IPS-18a (cell line): Measurements from ENCODE around the gene ANKRD18A.

Experiments
- H3K27ac ChIP-seq: one replicate; pipeline ENCODE4 v1.5.1; 2013; ENCODE audit warnings: low read length
- H3K27me3 ChIP-seq: one replicate; pipeline ENCODE4 v1.6.1; 2013; ENCODE audit warnings: mild to moderate bottlenecking, low read length; ENCODE audit not compliant: control insufficient read depth, insufficient read depth
- H3K36me3 ChIP-seq: one replicate; pipeline ENCODE4 v1.6.1; 2013; ENCODE audit warnings: low read depth, low read length; ENCODE audit not compliant: control insufficient read depth
- H3K4me1 ChIP-seq: one replicate; pipeline ENCODE4 v1.6.1; 2013; ENCODE audit warnings: low read depth, low read length; ENCODE audit not compliant: control insufficient read depth
- H3K4me3 ChIP-seq: one replicate; pipeline ENCODE4 v1.5.1; 2013; ENCODE audit warnings: low read length
- H3K9ac ChIP-seq: one replicate; pipeline ENCODE4 v1.6.1; 2013; ENCODE audit warnings: mild to moderate bottlenecking, low read length, moderate library complexity
- H3K9me3 ChIP-seq: one replicate; pipeline ENCODE4 v1.6.1; 2013; ENCODE audit warnings: low read depth, low read length; ENCODE audit not compliant: control insufficient read depth

ANKRD18A gene

DNA sequence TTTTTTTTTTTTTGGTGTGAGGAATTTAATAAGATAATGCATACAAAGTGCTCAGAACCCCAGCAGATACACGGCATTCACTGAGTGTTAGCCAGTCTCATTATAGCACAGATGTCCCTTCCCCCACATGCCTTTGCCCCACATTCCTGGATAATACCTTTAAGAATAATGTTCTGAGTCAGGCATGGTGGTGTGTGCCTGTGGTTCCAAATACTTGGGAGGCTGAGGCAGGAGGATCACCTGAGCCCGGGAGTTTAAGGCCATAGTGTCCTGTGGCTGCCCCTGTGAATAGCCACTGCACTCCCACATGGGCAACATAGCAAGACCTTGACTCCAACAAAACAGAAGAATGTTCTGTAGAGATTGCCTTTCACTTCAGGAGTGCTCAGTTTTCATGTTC, 24.2 kb upstream of the ANKRD18A start:
- peaks cover 12% of the 10 kb centered on the region for H3K4me1 ChIP-seq
- no peaks in the 10 kb centered on the region for H3K9me3 ChIP-seq
- H3K9ac ChIP-seq: no peak overlapping the region
- H3K27ac ChIP-seq: no peak overlapping the region
- H3K36me3 ChIP-seq: no peaks in the 10 kb centered on the region
- H3K4me3 ChIP-seq: no peak overlapping the region
- H3K27me3 ChIP-seq: no peaks in the 10 kb centered on the region

DNA sequence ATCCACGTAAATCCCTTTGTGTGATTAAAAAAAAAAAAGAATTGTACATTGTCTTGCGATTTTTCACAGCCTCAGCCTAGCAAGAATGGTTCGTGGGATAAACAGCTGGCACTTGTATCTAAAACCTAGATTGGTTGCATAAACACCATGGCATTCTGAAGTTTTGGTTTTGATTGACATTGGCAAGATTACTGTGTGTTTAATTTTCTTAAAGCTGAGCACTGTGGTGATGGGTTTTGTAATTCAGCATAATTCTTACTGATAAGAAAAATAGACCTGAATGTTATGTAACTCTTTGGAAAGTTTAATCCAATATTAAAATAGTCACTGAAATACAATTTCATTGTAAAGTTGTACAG, 23.4 kb upstream of the ANKRD18A start:
- Histone ChIP-seq H3K9ac (no peak overlapping the region), H3K4me3 (no peak overlapping the region), H3K9me3 (no peaks in the 10 kb centered on the region), H3K36me3 (no peaks in the 10 kb centered on the region), H3K27me3 (no peaks in the 10 kb centered on the region), H3K4me1 (peaks cover 12% of the 10 kb centered on the region), H3K27ac (no peak overlapping the region)

DNA sequence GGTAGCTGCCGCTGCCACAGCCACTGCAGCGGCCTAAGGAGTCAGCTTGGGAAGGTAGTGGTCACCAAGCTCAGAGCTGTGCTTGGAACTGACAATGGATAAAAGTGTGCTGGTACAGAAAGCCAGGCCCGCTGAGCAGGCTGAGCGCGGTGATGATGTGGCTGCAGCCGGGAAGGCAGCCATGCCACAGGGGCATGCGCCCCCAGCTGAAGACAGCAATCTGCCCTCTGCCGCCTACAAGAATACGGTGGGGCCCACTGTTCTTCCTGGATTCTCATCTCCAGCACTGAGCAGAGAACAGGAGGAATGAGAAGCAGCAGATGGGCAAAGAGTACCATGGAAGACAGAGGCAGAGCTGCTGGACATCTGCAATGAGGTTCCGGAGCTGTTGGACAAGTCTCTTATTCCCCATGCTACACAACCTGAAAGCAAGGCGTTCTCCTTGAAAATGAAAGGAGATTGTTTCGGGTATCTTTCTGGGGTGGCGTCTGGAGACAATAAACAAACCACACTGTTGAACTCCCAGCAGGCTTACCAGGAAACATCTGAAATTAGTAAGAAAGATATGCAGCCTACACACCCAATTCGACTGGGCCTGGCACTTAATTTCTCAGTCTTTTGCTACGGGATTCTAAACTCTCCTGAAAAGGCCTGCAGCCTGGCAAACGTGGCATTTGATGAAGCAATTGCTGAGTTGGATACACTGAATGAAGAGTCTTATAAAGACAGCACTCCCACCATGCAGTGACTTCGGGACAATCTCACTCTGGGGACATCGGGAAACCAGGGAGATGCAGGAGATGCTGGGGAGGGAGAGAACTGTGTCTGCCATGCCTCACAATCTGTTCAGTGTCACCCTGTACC, 22.8 kb upstream of the ANKRD18A start:
- Histone ChIP-seq H3K27me3 (no peaks in the 10 kb centered on the region), H3K36me3 (no peaks in the 10 kb centered on the region), H3K4me1 (peaks cover 12% of the 10 kb centered on the region), H3K9me3 (no peaks in the 10 kb centered on the region), H3K4me3 (no peak overlapping the region), H3K27ac (no peak overlapping the region), H3K9ac (no peak overlapping the region)

DNA sequence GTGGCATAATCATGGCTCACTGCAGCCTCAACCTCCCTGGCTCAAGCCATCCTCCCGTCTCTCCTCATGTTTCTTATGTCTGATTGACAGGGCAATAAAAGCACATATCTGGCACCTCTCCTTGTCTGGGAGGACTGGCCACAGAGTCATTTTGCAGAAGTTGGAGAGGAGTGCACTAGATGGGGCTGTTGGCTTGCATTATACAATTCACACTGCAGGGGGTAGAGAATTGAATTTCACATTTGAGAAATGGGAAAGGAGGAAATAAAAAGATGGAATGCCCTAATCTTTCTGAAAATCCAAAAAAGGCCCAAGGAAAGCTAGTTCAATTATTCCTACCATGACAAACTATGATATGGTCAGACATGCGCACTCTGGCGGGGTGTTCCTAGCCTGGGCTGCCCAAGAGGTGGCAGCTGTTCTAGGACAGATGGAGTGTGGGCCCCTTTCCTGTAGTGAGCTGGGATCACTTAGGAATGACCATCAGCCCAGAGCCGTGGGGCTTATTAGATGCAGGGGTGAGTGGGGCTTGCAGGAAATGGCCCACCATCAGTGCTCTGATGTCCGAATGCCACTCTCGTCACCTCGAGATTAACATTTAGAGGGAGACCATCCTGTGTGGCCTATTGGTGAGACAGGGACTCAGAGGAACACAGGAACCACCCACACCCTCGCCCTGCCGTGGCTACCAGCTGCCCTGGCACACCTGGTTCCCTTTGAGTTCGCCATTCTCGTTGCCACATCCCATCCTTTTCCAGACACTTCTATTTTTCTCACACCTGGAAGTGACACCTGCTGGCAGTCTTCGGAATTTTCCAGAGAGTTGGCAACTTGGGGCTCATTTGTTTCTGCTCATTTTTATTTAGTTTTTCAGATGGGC, 21.8 kb upstream of the ANKRD18A start:
- Histone ChIP-seq H3K4me3 (no peak overlapping the region), H3K36me3 (no peaks in the 10 kb centered on the region), H3K9ac (no peak overlapping the region), H3K27me3 (no peaks in the 10 kb centered on the region), H3K4me1 (peaks cover 12% of the 10 kb centered on the region), H3K9me3 (no peaks in the 10 kb centered on the region), H3K27ac (no peak overlapping the region)

DNA sequence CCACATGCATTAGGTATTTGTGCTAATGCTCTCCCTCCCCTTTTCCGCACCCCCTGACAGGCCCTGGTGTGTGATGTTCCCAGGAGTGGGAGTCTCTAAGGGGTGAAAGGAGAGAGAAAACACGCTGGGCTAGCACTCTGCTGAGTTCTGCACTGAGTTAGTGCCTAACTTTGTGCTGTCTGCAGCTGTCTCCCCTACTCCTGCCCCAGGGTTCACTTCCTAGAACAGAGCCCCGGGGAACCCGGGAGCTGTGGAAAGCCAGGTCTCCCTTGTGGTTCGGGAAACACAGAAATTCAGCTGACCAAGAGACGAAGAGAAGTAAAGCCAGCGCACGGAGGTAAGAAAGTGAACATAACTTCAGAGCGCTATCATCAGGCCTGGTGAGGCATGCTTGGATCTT, 20.7 kb upstream of the ANKRD18A start:
- Histone ChIP-seq H3K4me3 (no peak overlapping the region), H3K9me3 (no peaks in the 10 kb centered on the region), H3K4me1 (peaks cover 12% of the 10 kb centered on the region), H3K27ac (no peak overlapping the region), H3K27me3 (no peaks in the 10 kb centered on the region), H3K36me3 (no peaks in the 10 kb centered on the region), H3K9ac (no peak overlapping the region)

DNA sequence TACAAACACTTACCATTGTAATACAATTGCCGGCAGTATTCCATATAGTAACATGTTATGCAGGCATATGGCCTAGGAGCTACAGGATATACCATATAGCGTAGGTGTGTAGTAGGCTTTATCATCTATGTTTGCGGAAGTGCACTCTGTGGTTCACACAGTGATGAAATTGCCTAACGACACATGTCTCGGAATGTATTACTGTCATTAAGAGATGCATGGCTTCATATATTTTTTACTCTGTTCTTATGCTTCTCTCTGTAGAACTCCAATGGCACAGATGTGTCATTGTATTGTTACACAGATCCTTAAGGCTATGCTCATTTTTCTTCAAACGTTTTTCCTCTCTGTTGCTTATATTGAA, 19.2 kb upstream of the ANKRD18A start:
- H3K27me3 ChIP-seq: no peaks in the 10 kb centered on the region

DNA sequence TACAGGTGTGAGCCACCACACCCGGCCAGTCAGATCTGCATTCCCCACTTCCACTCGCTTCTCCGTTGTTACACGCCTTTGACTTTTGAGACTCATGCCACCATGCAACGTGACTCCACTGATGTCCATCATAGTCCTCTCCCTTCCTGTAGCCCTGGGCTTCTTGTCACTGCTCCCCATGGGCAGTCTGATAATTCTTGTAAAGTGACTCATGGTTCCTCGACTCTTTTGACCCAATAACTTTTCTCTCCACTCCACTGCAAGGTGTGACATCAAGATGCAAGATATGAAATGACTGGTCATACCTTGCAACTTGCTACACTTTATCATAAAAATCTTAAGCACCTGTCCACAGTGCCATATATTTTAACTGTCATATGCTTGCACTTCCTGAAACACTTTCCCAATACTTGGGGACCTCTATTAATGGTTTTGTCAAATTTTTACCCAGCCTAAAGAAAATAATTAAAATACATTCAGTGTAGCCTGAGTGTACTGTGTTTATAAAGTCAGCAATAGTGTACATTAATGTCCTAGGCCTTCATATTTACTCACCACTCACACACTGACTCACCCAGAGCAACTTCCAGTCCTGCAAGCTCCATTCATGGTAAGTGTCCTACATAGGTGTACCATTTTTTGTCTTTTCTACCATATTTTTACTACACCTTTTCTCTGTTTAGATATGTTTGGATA, 18.6 kb upstream of the ANKRD18A start:
- H3K4me1 ChIP-seq: peaks cover 12% of the 10 kb centered on the region
- no peak overlapping the region for H3K27ac ChIP-seq
- no peak overlapping the region for H3K9ac ChIP-seq
- H3K9me3 ChIP-seq: no peaks in the 10 kb centered on the region
- H3K27me3 ChIP-seq: no peaks in the 10 kb centered on the region
- H3K4me3 ChIP-seq: no peak overlapping the region
- H3K36me3 ChIP-seq: no peaks in the 10 kb centered on the region

More for the DNA sequence above, 19.2 kb upstream of the ANKRD18A start:
- no peak overlapping the region for H3K9ac ChIP-seq
- H3K4me1 ChIP-seq: peaks cover 12% of the 10 kb centered on the region
- H3K27ac ChIP-seq: no peak overlapping the region
- no peak overlapping the region for H3K4me3 ChIP-seq
- H3K9me3 ChIP-seq: no peaks in the 10 kb centered on the region
- no peaks in the 10 kb centered on the region for H3K36me3 ChIP-seq

DNA sequence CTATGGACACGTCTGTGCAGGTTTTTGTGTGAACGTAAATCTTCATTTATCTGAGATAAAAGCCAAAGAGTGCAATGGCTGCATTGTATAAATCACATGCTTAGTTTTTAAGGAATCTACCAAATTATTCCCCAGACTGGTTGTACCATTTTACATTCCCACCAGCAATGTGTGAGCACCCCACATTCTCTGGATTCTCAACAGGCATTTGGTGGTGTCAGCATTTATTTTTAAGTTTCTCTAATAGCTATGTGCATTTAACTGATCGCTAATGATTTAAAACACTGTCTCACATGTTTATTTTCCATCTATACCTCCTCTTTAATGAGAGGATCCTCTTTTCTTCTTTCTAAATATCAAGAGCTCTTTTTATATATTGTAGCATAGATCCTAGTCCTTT, 13.9 kb upstream of the ANKRD18A start:
- H3K27ac ChIP-seq: no peak overlapping the region
- H3K36me3 ChIP-seq: no peaks in the 10 kb centered on the region
- no peak overlapping the region for H3K4me3 ChIP-seq
- H3K9me3 ChIP-seq: no peaks in the 10 kb centered on the region
- no peak overlapping the region for H3K9ac ChIP-seq
- H3K27me3 ChIP-seq: no peaks in the 10 kb centered on the region
- H3K4me1 ChIP-seq: no peaks in the 10 kb centered on the region

DNA sequence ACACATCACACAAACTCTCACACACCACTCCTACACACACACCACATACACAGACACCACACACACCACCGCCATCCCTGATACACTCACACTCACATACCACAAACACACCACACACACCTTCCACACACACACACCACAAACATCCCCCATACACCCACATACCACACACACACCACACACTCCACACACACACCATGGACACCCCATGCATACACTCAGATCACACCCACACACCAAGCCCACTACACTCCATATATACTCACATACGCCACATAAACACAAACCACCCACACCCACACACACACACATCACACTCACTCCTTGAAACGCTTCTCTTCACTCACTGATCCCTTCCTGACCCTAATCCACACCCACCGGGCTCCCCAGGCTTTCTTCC, 9.1 kb upstream of the ANKRD18A start:
- H3K9ac ChIP-seq: no peak overlapping the region
- H3K4me3 ChIP-seq: no peak overlapping the region
- no peak overlapping the region for H3K27ac ChIP-seq
- no peaks in the 10 kb centered on the region for H3K4me1 ChIP-seq
- H3K36me3 ChIP-seq: no peaks in the 10 kb centered on the region
- H3K27me3 ChIP-seq: peaks cover 5% of the 10 kb centered on the region
- no peaks in the 10 kb centered on the region for H3K9me3 ChIP-seq

DNA sequence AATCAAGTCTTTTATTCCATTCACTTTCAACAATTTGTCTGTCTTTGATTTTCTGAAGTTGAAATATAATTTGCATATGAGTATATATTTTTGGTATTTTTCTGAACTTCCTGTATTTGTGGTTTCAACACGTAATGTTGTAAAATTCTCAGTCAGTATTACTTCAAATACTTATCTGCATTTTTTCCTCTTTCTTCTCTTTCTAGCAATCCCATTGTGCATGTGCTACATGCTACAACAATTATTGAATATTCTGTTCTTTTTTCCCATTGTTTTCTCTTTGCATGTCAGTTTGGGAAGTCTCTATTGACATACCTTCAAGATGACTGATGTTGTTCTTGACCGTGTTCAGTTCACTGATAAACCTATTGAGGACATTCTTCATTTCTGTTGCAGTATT, 5.6 kb upstream of the ANKRD18A start:
- H3K36me3 ChIP-seq: no peaks in the 10 kb centered on the region
- no peak overlapping the region for H3K9ac ChIP-seq
- H3K27ac ChIP-seq: no peak overlapping the region
- no peak overlapping the region for H3K4me3 ChIP-seq
- H3K4me1 ChIP-seq: no peaks in the 10 kb centered on the region
- H3K9me3 ChIP-seq: peaks cover 9% of the 10 kb centered on the region
- peaks cover 5% of the 10 kb centered on the region for H3K27me3 ChIP-seq

DNA sequence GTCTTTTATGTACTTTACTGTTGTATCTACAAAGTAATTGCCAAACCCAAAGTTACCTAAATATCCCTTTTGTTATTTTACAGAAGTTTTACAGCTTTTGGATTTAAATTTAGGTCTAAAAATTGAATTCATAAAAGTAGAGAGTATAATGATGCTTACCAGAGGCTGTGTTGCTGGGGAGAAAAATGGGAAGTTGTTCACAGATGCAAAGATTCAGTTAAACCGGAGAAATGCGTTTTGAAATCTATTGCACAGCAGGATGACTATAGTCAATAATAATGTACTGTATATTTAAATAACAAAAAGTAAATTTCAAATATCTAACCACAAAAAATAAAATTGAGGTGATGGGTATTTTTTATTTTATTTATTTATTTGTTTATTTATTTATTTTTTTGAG, 2.6 kb upstream of the ANKRD18A start:
- no peaks in the 10 kb centered on the region for H3K36me3 ChIP-seq
- peaks cover 4% of the 10 kb centered on the region for H3K4me1 ChIP-seq
- H3K9ac ChIP-seq: no peak overlapping the region
- H3K27ac ChIP-seq: no peak overlapping the region
- peaks cover 12% of the 10 kb centered on the region for H3K27me3 ChIP-seq
- peaks cover 9% of the 10 kb centered on the region for H3K9me3 ChIP-seq
- no peak overlapping the region for H3K4me3 ChIP-seq
